HFFc6 (cell line): ENCODE measurements around the gene SLC27A2. TPM values are rescaled to one million over a fixed set of nuclear protein-coding genes. Genes with fewer than 3 reads are reported as not detected.
"Not testable (repeated sequence)": the region's sequence is repeated elsewhere in the genome, so short reads cannot be mapped to it uniquely, and the experiment has no call there.

Experiments used
- DNase-seq: peaks from one replicate; pipeline ENCODE4 v3.0.0-alpha.2; 2018
- H3K27ac Mint-ChIP-seq: 2 replicates; pipeline ENCODE4 v1.8.0; 2020; ENCODE audit warnings: mild to moderate bottlenecking, mixed read lengths
- H3K27me3 Mint-ChIP-seq: 2 replicates; pipeline ENCODE4 v1.8.0; 2021; ENCODE audit warnings: mild to moderate bottlenecking, moderate library complexity, mixed read lengths; ENCODE audit not compliant: insufficient read depth
- H3K36me3 Mint-ChIP-seq: 2 replicates; pipeline ENCODE4 v1.8.0; 2021; ENCODE audit warnings: low read depth, mixed read lengths
- H3K4me1 Mint-ChIP-seq: 2 replicates; pipeline ENCODE4 v1.8.0; 2020; ENCODE audit warnings: low read depth, mixed read lengths
- H3K4me3 Mint-ChIP-seq: 2 replicates; pipeline ENCODE4 v1.8.0; 2020; ENCODE audit warnings: mild to moderate bottlenecking, moderate library complexity, mixed read lengths
- H3K9me3 Mint-ChIP-seq: 2 replicates; pipeline ENCODE4 v1.8.0; 2020; ENCODE audit warnings: mild to moderate bottlenecking, mixed read lengths
- total RNA-seq, 6 experiments: library from RNA; stranded (reverse); fragmentation: NEBNext Ultra II Directional; extraction: Animal tissue kit (Norgen Biotek cat#: 25700); gene quantifications; 2 replicates in 1 of 6; 3 replicates in 5 of 6; pipeline ENCODE4 v1.2.3, GENCODE V29; 2021
- TF ChIP-seq, protein P1 (sequence below): fragments of 200-600 bp; sonication (generic); IDR thresholded peaks from 2 replicates; pipeline ENCODE4 v1.5.0; 2021; ENCODE audit warnings: antibody characterized with exemption, mild to moderate bottlenecking

Gene SLC27A2
- total RNA-seq, 6 experiments from 2014 or later = 0.87 to 2.0 (median 1.3) TPM

- H3K36me3 Mint-ChIP-seq = peaks cover 24% of the 10 kb centered on the region
- H3K4me3 Mint-ChIP-seq = no peak overlapping the region
- H3K27me3 Mint-ChIP-seq = peaks cover 3% of the 10 kb centered on the region; the same call in 1 of the 2 replicates
- peak; percentile 27 for DNase-seq
- H3K27ac Mint-ChIP-seq = peak overlapping the region; percentile 47; the same call in 1 of the 2 replicates
- TF ChIP-seq, protein P1, sequence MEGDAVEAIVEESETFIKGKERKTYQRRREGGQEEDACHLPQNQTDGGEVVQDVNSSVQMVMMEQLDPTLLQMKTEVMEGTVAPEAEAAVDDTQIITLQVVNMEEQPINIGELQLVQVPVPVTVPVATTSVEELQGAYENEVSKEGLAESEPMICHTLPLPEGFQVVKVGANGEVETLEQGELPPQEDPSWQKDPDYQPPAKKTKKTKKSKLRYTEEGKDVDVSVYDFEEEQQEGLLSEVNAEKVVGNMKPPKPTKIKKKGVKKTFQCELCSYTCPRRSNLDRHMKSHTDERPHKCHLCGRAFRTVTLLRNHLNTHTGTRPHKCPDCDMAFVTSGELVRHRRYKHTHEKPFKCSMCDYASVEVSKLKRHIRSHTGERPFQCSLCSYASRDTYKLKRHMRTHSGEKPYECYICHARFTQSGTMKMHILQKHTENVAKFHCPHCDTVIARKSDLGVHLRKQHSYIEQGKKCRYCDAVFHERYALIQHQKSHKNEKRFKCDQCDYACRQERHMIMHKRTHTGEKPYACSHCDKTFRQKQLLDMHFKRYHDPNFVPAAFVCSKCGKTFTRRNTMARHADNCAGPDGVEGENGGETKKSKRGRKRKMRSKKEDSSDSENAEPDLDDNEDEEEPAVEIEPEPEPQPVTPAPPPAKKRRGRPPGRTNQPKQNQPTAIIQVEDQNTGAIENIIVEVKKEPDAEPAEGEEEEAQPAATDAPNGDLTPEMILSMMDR = no peak
- H3K9me3 Mint-ChIP-seq = peaks cover 8% of the 10 kb centered on the region
- peaks cover 62% of the 10 kb centered on the region for H3K4me1 Mint-ChIP-seq
Observed at GRCh38 chr15:50164458-50164857, 17.5 kb upstream of the SLC27A2 start.

- Mint-ChIP-seq H3K9me3 (peaks cover 7% of the 10 kb centered on the region), H3K4me1 (peaks cover 62% of the 10 kb centered on the region), H3K4me3 (peak overlapping the region; percentile 56), H3K36me3 (peaks cover 19% of the 10 kb centered on the region), H3K27ac (peak overlapping the region; percentile 84), H3K27me3 (no peaks in the 10 kb centered on the region; the same call in 1 of the 2 replicates)
- TF ChIP-seq, protein P1 = peak; percentile 47
- DNase-seq = peak; percentile 90
Observed at GRCh38 chr15:50166216-50166615, 15.8 kb upstream of the SLC27A2 start.

- Mint-ChIP-seq H3K4me1 (peaks cover 62% of the 10 kb centered on the region), H3K4me3 (no peak overlapping the region), H3K27ac (peak overlapping the region; percentile 84), H3K36me3 (peaks cover 18% of the 10 kb centered on the region), H3K9me3 (peaks cover 15% of the 10 kb centered on the region), H3K27me3 (no peaks in the 10 kb centered on the region; the same call in 1 of the 2 replicates)
- DNase-seq = no peak
- TF ChIP-seq, protein P1 = no peak
Observed at GRCh38 chr15:50167110-50167509, 14.9 kb upstream of the SLC27A2 start.

- Mint-ChIP-seq H3K4me3 (no peak overlapping the region), H3K27ac (no peak overlapping the region), H3K4me1 (peaks cover 51% of the 10 kb centered on the region), H3K9me3 (peaks cover 8% of the 10 kb centered on the region), H3K36me3 (peaks cover 10% of the 10 kb centered on the region; the same call in 1 of the 2 replicates), H3K27me3 (no peaks in the 10 kb centered on the region; the same call in 1 of the 2 replicates)
- TF ChIP-seq, protein P1 = no peak
- DNase-seq = no peak
Observed at GRCh38 chr15:50168379-50168778, 13.6 kb upstream of the SLC27A2 start.

DNA sequence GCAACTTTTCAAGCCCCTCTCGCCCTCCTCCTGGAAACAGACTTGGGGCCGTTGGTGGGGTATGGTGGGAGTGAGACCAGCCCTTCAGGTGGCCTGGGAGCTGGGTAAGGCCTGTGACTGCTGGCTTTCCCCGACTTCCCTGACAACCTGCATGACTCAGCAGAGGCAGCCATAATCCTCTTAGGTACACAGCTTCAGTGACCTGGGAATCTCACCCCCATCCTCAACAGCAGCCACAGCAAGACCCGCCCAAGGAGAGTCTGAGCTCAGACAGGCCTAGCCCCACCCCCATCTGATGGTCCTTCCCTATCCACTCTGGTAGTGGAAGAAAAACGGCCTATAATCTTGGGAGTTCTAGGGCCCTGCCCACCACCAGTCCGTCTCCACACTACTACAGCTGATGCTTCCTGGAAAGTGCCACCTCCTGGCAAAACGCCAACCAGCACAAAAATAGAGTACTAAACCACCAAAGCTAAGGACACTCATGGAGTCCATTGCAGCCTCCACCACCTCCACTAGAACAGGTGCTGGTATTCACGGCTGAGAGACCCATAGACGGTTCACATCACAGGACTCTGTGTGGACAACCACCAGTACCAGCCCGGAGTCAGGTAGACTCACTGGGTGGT is 13.1 kb upstream of the SLC27A2 start:
- Mint-ChIP-seq H3K36me3 (peaks cover 10% of the 10 kb centered on the region; the same call in 1 of the 2 replicates), H3K4me3 (no peak overlapping the region), H3K27me3 (no peaks in the 10 kb centered on the region; the same call in 1 of the 2 replicates), H3K4me1 (peaks cover 46% of the 10 kb centered on the region), H3K9me3 (peaks cover 8% of the 10 kb centered on the region), H3K27ac (no peak overlapping the region)
- no peak for DNase-seq
- TF ChIP-seq, protein P1 = no peak

- not testable (repeated sequence) for H3K4me3 Mint-ChIP-seq, H3K27ac Mint-ChIP-seq, DNase-seq, H3K9me3 Mint-ChIP-seq, H3K27me3 Mint-ChIP-seq
- H3K4me1 Mint-ChIP-seq = peaks cover 22% of the 10 kb centered on the region
- H3K36me3 Mint-ChIP-seq = peaks cover 10% of the 10 kb centered on the region; the same call in 1 of the 2 replicates
Observed at GRCh38 chr15:50172360-50172895, 9.6 kb upstream of the SLC27A2 start.
